OCI-LY3 (cell line): ENCODE measurements around the gene RTN4RL2.

Experiments
- EZH2phosphoT487 ChIP-seq: fragments of 200-600 bp; shearing (Covaris generic); IDR thresholded peaks from 2 replicates; pipeline ENCODE4 v1.6.1; 2018; ENCODE audit warnings: antibody characterized with exemption, mixed run types, low read depth
- TF ChIP-seq, protein P1 (sequence below): fragments of 200-600, 300-600 bp; sonication (generic); IDR thresholded peaks from 2 replicates; pipeline ENCODE4 v1.5.1; 2014; ENCODE audit warnings: antibody characterized with exemption, low read length, low read depth

GRCh38 chr11:57460022-57460757 lies at the start of gene RTN4RL2:
- TF ChIP-seq, protein P1, sequence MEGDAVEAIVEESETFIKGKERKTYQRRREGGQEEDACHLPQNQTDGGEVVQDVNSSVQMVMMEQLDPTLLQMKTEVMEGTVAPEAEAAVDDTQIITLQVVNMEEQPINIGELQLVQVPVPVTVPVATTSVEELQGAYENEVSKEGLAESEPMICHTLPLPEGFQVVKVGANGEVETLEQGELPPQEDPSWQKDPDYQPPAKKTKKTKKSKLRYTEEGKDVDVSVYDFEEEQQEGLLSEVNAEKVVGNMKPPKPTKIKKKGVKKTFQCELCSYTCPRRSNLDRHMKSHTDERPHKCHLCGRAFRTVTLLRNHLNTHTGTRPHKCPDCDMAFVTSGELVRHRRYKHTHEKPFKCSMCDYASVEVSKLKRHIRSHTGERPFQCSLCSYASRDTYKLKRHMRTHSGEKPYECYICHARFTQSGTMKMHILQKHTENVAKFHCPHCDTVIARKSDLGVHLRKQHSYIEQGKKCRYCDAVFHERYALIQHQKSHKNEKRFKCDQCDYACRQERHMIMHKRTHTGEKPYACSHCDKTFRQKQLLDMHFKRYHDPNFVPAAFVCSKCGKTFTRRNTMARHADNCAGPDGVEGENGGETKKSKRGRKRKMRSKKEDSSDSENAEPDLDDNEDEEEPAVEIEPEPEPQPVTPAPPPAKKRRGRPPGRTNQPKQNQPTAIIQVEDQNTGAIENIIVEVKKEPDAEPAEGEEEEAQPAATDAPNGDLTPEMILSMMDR, result peak; percentile 22
- no peak for TF ChIP-seq EZH2phosphoT487
